ENCODE measurements around the gene RYR3. TPM values are rescaled to one million over a fixed set of nuclear protein-coding genes. Genes with fewer than 3 reads are reported as not detected.

Gene RYR3
- total RNA-seq, 1 experiment from 2014 or later: not detected

DNA sequence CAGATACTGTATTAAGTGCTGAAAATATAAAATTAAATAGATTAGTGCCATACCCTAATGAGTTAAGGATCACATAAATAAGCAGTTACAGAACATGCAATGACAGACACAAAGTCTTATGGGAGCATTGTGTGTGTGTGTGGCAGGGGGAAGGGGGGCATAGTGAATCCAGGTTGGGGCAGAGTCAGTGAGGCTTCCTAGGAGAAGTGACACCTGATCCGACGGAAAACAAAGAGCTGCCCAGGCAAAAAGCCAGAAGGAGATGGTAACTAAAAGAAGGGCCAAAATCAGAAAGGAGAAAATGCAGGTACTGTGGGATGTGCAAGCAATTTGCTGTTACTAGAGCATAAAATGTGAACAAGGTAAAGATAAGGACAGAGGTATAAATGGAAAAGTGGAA lies 577.4 kb downstream of the RYR3 start:
- BruUV-seq (replicated peaks): no TSS peak
- CTCF ChIA-PET: no interaction called here
- no peaks in the 10 kb centered on the region for H3K36me3 ChIP-seq (ENCODE audit: insufficient read depth, low read length, poor library complexity, severe bottlenecking)
- H3K27me3 ChIP-seq (replicated peaks; ENCODE audit: insufficient read depth, low read depth, low read length, poor library complexity): no peaks in the 10 kb centered on the region
- H3K9me3 ChIP-seq (ENCODE audit: low read depth, low read length, poor library complexity, severe bottlenecking): no peaks in the 10 kb centered on the region
- no peak for TF ChIP-seq EZH2 (IDR thresholded peaks at IDR 0.05; ENCODE audit: borderline replicate concordance, low read depth, low read length, poor library complexity, severe bottlenecking)
- TF ChIP-seq, protein P1, sequence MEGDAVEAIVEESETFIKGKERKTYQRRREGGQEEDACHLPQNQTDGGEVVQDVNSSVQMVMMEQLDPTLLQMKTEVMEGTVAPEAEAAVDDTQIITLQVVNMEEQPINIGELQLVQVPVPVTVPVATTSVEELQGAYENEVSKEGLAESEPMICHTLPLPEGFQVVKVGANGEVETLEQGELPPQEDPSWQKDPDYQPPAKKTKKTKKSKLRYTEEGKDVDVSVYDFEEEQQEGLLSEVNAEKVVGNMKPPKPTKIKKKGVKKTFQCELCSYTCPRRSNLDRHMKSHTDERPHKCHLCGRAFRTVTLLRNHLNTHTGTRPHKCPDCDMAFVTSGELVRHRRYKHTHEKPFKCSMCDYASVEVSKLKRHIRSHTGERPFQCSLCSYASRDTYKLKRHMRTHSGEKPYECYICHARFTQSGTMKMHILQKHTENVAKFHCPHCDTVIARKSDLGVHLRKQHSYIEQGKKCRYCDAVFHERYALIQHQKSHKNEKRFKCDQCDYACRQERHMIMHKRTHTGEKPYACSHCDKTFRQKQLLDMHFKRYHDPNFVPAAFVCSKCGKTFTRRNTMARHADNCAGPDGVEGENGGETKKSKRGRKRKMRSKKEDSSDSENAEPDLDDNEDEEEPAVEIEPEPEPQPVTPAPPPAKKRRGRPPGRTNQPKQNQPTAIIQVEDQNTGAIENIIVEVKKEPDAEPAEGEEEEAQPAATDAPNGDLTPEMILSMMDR (conservative IDR thresholded peaks at IDR 0.05; ENCODE audit: low read depth, low read length): no peak
- H3K27ac ChIP-seq (ENCODE audit: low read depth, low read length, poor library complexity, severe bottlenecking): no peak overlapping the region
- H3K4me3 ChIP-seq (ENCODE audit: low read depth, low read length, poor library complexity, severe bottlenecking): no peak overlapping the region
- no peak for DNase-seq (ENCODE audit: low spot score)
- H3K4me1 ChIP-seq (ENCODE audit: insufficient read depth, low read length, poor library complexity, severe bottlenecking): no peaks in the 10 kb centered on the region
- POLR2A ChIA-PET (ENCODE audit: low non-redundant PET): interaction anchor here (0.6 kb wide), 1 partner anchor 253 kb away, joined by 3 read pairs; no protein-coding TSS in a partner anchor
- intact Hi-C loops (cut with micrococcal nuclease; ENCODE audit: unreplicated experiment): no loop called here

DNA sequence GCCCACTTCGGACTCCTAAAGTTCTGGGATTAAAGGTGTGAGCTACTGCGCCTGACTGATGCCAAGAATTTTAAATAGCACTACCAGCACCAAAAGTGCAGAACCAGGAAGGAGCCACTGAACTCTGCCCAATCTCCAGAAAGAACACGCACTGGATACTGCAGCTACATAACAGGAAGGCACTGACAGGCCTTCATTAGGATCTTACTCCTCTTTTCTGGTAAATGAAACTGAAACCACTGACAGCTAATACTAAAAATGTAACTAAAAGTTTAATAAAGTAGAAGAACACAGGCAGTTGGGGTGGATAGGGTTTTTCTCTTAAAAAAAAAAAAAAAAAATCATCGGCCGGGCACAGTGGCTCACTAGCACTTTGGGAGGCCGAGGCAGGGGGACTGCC lies 583.4 kb downstream of the RYR3 start:
- intact Hi-C loops (cut with micrococcal nuclease; ENCODE audit: unreplicated experiment): no loop called here
- CTCF ChIA-PET: interaction anchor here (0.6 kb wide), 1 partner anchor 1916 kb away, joined by 3 read pairs; no protein-coding TSS in a partner anchor
- no peaks in the 10 kb centered on the region for H3K27me3 ChIP-seq (replicated peaks; ENCODE audit: insufficient read depth, low read depth, low read length, poor library complexity)
- H3K27ac ChIP-seq (ENCODE audit: low read depth, low read length, poor library complexity, severe bottlenecking): no peak overlapping the region
- H3K9me3 ChIP-seq (ENCODE audit: low read depth, low read length, poor library complexity, severe bottlenecking): no peaks in the 10 kb centered on the region
- H3K36me3 ChIP-seq (ENCODE audit: insufficient read depth, low read length, poor library complexity, severe bottlenecking): no peaks in the 10 kb centered on the region
- POLR2A ChIA-PET (ENCODE audit: low non-redundant PET): no interaction called here
- no peaks in the 10 kb centered on the region for H3K4me1 ChIP-seq (ENCODE audit: insufficient read depth, low read length, poor library complexity, severe bottlenecking)
- no TSS peak for BruUV-seq (replicated peaks)
- H3K4me3 ChIP-seq (ENCODE audit: low read depth, low read length, poor library complexity, severe bottlenecking): no peak overlapping the region
- no peak for DNase-seq (ENCODE audit: low spot score)
- no peak for TF ChIP-seq EZH2 (IDR thresholded peaks at IDR 0.05; ENCODE audit: borderline replicate concordance, low read depth, low read length, poor library complexity, severe bottlenecking)
- TF ChIP-seq, protein P1 (conservative IDR thresholded peaks at IDR 0.05; ENCODE audit: low read depth, low read length): no peak

DNA sequence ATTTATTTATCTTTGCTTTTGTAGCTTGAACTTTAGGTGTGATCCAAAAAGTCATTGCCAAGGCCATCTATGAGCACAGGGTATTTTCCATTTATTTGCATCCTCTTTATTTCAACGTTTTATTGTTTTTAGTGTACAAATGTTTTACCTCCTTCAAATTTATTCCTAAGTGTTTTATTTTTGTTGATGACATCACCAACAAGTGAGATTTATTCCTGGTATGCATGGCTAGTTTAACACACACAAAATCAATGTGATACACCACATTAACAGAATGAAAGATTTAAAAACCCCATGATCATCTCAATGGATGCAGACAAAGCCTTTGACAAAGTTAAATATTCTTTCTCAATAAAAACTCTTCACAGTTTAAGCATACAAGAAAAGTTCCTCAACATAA lies 591.3 kb downstream of the RYR3 start:
- Histone ChIP-seq H3K9me3 (ENCODE audit: low read depth, low read length, poor library complexity, severe bottlenecking) (no peaks in the 10 kb centered on the region), H3K4me1 (ENCODE audit: insufficient read depth, low read length, poor library complexity, severe bottlenecking) (no peaks in the 10 kb centered on the region), H3K4me3 (ENCODE audit: low read depth, low read length, poor library complexity, severe bottlenecking) (no peak overlapping the region), H3K27ac (ENCODE audit: low read depth, low read length, poor library complexity, severe bottlenecking) (no peak overlapping the region), H3K36me3 (ENCODE audit: insufficient read depth, low read length, poor library complexity, severe bottlenecking) (no peaks in the 10 kb centered on the region), H3K27me3 (replicated peaks; ENCODE audit: insufficient read depth, low read depth, low read length, poor library complexity) (peaks cover 2% of the 10 kb centered on the region)
- BruUV-seq (replicated peaks): no TSS peak
- DNase-seq (ENCODE audit: low spot score): no peak
- intact Hi-C loops (cut with micrococcal nuclease; ENCODE audit: unreplicated experiment): no loop called here
- TF ChIP-seq, protein P1 (conservative IDR thresholded peaks at IDR 0.05; ENCODE audit: low read depth, low read length): no peak
- TF ChIP-seq EZH2 (IDR thresholded peaks at IDR 0.05; ENCODE audit: borderline replicate concordance, low read depth, low read length, poor library complexity, severe bottlenecking): no peak
- POLR2A ChIA-PET (ENCODE audit: low non-redundant PET): no interaction called here
- CTCF ChIA-PET: no interaction called here

All from A673 (cell line).